Suprapubic skin (tissue), 4 donors: Measurements from ENCODE around the gene WDR90. TPM values are rescaled to one million over a fixed set of nuclear protein-coding genes. Genes with fewer than 3 reads are reported as not detected.
A peak's percentile ranks its signal among the peaks of the same experiment; 100 is the strongest.

Experiments used
- DNase-seq, 2 donors: peaks; one replicate each; pipeline ENCODE4 v3.0.0-alpha.2; 2019; ENCODE audit warnings: low spot score in 2 of 2
- H3K27ac ChIP-seq: fragments of 200-600 bp; sonication (generic); one replicate; pipeline ENCODE4 v1.5.1; 2019
- H3K27me3 ChIP-seq: fragments of 200-600 bp; sonication (generic); one replicate; pipeline ENCODE4 v1.5.1; 2019
- H3K36me3 ChIP-seq: fragments of 200-600 bp; sonication (generic); one replicate; pipeline ENCODE4 v1.5.1; 2019
- H3K4me1 ChIP-seq: fragments of 200-600 bp; sonication (generic); one replicate; pipeline ENCODE4 v1.5.1; 2019
- H3K4me3 ChIP-seq: fragments of 200-600 bp; sonication (generic); one replicate; pipeline ENCODE4 v1.5.1; 2019; ENCODE audit warnings: mild to moderate bottlenecking
- H3K9me3 ChIP-seq: fragments of 200-600 bp; sonication (generic); one replicate; pipeline ENCODE4 v1.5.1; 2019
- CTCF ChIP-seq, 2 donors: fragments of 200-600 bp in 1 of 2; fragments of 450-650 bp in 1 of 2; sonication (generic) in 1 of 2; IDR thresholded peaks; one replicate each; pipeline ENCODE4 v1.5.1; 2016 to 2019; ENCODE audit warnings: antibody characterized with exemption in 2 of 2, mild to moderate bottlenecking in 1 of 2, moderate library complexity in 1 of 2
- EP300 ChIP-seq: sonication (generic); formaldehyde crosslinking; IDR thresholded peaks from one replicate; pipeline ENCODE4 v1.6.1; 2017; ENCODE audit warnings: antibody characterized with exemption
- POLR2A ChIP-seq, 2 donors: fragments of 450-650 bp; IDR thresholded peaks; one replicate each; pipeline ENCODE4 v1.6.1; 2017; ENCODE audit warnings: antibody characterized with exemption in 2 of 2, mild to moderate bottlenecking in 2 of 2, moderate library complexity in 2 of 2
- POLR2AphosphoS5 ChIP-seq, 3 donors: sonication (generic); formaldehyde crosslinking; IDR thresholded peaks; one replicate each; pipeline ENCODE4 v1.6.1; 2017; ENCODE audit warnings: antibody characterized with exemption in 3 of 3
- WGBS: methylation state at CpG from one replicate; pipeline ENCODE4 v1.1.5; 2018; 5-methylcytosine and 5-hydroxymethylcytosine counted together
- total RNA-seq, 4 donors: library from RNA; depleted of rRNA; stranded (reverse); fragments of >200 nt; gene quantifications; one replicate each; pipeline ENCODE4 v1.1.0, GENCODE V29; 2016

Gene WDR90
- total RNA-seq, 4 donors from 2014 or later: 18.3 to 63.0 (median 32.2) TPM

GRCh38 chr16:609316-609715 is 39.8 kb upstream of the WDR90 start:
- 88% methylated on average over 11 of the region's 13 CpGs for WGBS
- Histone ChIP-seq H3K27me3 (no peaks in the 10 kb centered on the region), H3K4me1 (peaks cover 24% of the 10 kb centered on the region), H3K27ac (no peak overlapping the region), H3K9me3 (no peaks in the 10 kb centered on the region), H3K4me3 (no peak overlapping the region), H3K36me3 (peaks cover 9% of the 10 kb centered on the region)
- no peak for DNase-seq
- TF ChIP-seq EP300: no peak

GRCh38 chr16:609984-610383 is 39.2 kb upstream of the WDR90 start:
- DNase-seq: no peak
- no peaks in the 10 kb centered on the region for H3K9me3 ChIP-seq
- 90% methylated on average over 14 of the region's 14 CpGs for WGBS
- peaks cover 14% of the 10 kb centered on the region for H3K36me3 ChIP-seq
- peak overlapping the region; percentile 64 for H3K27ac ChIP-seq
- no peak overlapping the region for H3K4me3 ChIP-seq
- no peaks in the 10 kb centered on the region for H3K27me3 ChIP-seq
- TF ChIP-seq CTCF (IDR thresholded peaks at IDR 0.05) (no peak), POLR2A (IDR thresholded peaks at IDR 0.05) (no peak), POLR2AphosphoS5 (IDR thresholded peaks at IDR 0.05) (no peak), EP300 (no peak)
- H3K4me1 ChIP-seq: peaks cover 24% of the 10 kb centered on the region

GRCh38 chr16:610513-611381 is 38.4 kb upstream of the WDR90 start:
- Histone ChIP-seq H3K27me3 (no peaks in the 10 kb centered on the region), H3K36me3 (peaks cover 9% of the 10 kb centered on the region), H3K4me1 (peaks cover 24% of the 10 kb centered on the region), H3K27ac (peak overlapping the region; percentile 64), H3K4me3 (no peak overlapping the region), H3K9me3 (no peaks in the 10 kb centered on the region)
- TF ChIP-seq EP300 (no peak), CTCF (IDR thresholded peaks at IDR 0.05) (peak; percentile 57 to 84)
- peak in 1 of 2 donors; percentile 79 for DNase-seq
- 73% methylated on average over 12 of the region's 28 CpGs for WGBS

GRCh38 chr16:615122-615521 is 34.0 kb upstream of the WDR90 start:
- 86% methylated on average over 13 of the region's 13 CpGs for WGBS
- Histone ChIP-seq H3K9me3 (no peaks in the 10 kb centered on the region), H3K4me1 (peaks cover 29% of the 10 kb centered on the region), H3K36me3 (peaks cover 9% of the 10 kb centered on the region), H3K27ac (no peak overlapping the region), H3K4me3 (no peak overlapping the region), H3K27me3 (no peaks in the 10 kb centered on the region)
- no peak for DNase-seq
- TF ChIP-seq EP300 (no peak), POLR2A (IDR thresholded peaks at IDR 0.05) (no peak), CTCF (IDR thresholded peaks at IDR 0.05) (no peak), POLR2AphosphoS5 (IDR thresholded peaks at IDR 0.05) (no peak)

- WGBS: 91% methylated on average over 21 of the region's 39 CpGs
- Histone ChIP-seq H3K4me3 (no peak overlapping the region), H3K27me3 (no peaks in the 10 kb centered on the region), H3K27ac (no peak overlapping the region), H3K36me3 (peaks cover 9% of the 10 kb centered on the region), H3K9me3 (no peaks in the 10 kb centered on the region), H3K4me1 (peaks cover 33% of the 10 kb centered on the region)
- TF ChIP-seq POLR2A (IDR thresholded peaks at IDR 0.05) (no peak), EP300 (no peak), POLR2AphosphoS5 (IDR thresholded peaks at IDR 0.05) (no peak), CTCF (IDR thresholded peaks at IDR 0.05) (no peak)
- no peak for DNase-seq
These were observed 32.2 kb upstream of the WDR90 start for GRCh38 chr16:616733-617586.
